ENCODE results near the gene SPDL1.

The SPDL1 gene

GRCh38 chr5:169583101-169583423, 511 bp upstream of the SPDL1 start:
- peak overlapping the region; percentile 85 for H3K27ac ChIP-seq
- TF ChIP-seq, protein P1, sequence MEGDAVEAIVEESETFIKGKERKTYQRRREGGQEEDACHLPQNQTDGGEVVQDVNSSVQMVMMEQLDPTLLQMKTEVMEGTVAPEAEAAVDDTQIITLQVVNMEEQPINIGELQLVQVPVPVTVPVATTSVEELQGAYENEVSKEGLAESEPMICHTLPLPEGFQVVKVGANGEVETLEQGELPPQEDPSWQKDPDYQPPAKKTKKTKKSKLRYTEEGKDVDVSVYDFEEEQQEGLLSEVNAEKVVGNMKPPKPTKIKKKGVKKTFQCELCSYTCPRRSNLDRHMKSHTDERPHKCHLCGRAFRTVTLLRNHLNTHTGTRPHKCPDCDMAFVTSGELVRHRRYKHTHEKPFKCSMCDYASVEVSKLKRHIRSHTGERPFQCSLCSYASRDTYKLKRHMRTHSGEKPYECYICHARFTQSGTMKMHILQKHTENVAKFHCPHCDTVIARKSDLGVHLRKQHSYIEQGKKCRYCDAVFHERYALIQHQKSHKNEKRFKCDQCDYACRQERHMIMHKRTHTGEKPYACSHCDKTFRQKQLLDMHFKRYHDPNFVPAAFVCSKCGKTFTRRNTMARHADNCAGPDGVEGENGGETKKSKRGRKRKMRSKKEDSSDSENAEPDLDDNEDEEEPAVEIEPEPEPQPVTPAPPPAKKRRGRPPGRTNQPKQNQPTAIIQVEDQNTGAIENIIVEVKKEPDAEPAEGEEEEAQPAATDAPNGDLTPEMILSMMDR (conservative IDR thresholded peaks at IDR 0.05), result no peak
- TF ChIP-seq ZFX (IDR thresholded peaks at IDR 0.05), result no peak

DNA sequence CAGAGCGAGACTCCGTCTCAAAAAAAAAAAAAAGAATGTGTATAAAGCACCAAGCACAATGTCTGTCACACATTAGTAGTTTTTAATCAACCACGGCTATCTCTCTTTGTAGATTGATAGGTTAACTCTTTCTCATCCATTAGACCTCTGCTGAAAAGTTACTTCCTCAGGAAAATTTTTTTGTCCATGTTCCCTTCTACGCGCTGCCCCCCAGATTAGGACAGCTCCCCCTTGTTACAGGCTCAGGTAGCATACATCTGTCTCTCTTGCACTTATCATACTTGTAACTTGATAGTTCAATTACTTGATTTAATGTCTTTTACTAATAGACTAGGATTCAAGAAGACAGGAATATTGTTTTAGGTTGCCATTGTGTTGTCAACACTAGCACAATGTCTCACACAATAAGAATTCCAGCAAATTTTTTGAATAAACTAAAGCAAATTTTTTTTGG, 1.5 kb downstream of the SPDL1 start:
- TF ChIP-seq, protein P1 (conservative IDR thresholded peaks at IDR 0.05), result no peak
- H3K27ac ChIP-seq, result peak overlapping the region; percentile 85; the same call in 1 of the 2 replicates

DNA sequence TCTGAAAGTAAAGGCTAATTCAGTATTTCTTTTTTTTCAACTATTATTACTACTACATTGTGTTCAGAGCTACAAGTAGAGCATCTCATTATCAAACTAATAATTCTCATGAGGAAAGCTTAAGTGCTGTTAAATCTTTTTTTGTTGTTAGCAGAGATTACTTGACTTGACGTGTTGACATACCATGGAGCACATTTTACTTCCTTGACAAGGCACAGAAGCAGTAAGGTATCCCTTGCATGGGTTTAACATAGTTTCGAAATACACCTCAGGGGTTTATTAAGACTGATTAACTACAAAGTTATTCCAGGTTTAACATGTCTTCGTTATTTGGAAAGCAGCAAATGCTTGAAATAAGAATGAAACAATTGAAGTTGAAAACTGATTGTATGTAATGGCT, 7.0 kb downstream of the SPDL1 start:
- TF ChIP-seq, protein P1 (conservative IDR thresholded peaks at IDR 0.05), result no peak
- no peak for TF ChIP-seq ZFX (IDR thresholded peaks at IDR 0.05)
- no peak overlapping the region for H3K27ac ChIP-seq

GRCh38 chr5:169591636-169592035, 8.1 kb downstream of the SPDL1 start:
- H3K27ac ChIP-seq, result no peak overlapping the region
- TF ChIP-seq ZFX (IDR thresholded peaks at IDR 0.05), result no peak
- TF ChIP-seq, protein P1 (conservative IDR thresholded peaks at IDR 0.05), result no peak

- TF ChIP-seq, protein P1 (conservative IDR thresholded peaks at IDR 0.05), result no peak
- no peak for TF ChIP-seq ZFX (IDR thresholded peaks at IDR 0.05)
- no peak overlapping the region for H3K27ac ChIP-seq
Measured at GRCh38 chr5:169592937-169593650, 9.5 kb downstream of the SPDL1 start.

GRCh38 chr5:169595172-169595820, 11.7 kb downstream of the SPDL1 start:
- TF ChIP-seq, protein P1 (conservative IDR thresholded peaks at IDR 0.05), result no peak
- TF ChIP-seq ZFX (IDR thresholded peaks at IDR 0.05), result no peak
- H3K27ac ChIP-seq, result no peak overlapping the region

GRCh38 chr5:169599451-169599850, 15.9 kb downstream of the SPDL1 start:
- TF ChIP-seq, protein P1 (conservative IDR thresholded peaks at IDR 0.05), result no peak
- TF ChIP-seq ZFX (IDR thresholded peaks at IDR 0.05), result no peak
- no peak overlapping the region for H3K27ac ChIP-seq

Measured in C4-2B (cell line).